Hippocampal formation (tissue), 2 donors: Measurements from ENCODE around the gene P2RY8.
"Not testable (repeated sequence)": the region's sequence is repeated elsewhere in the genome, so short reads cannot be mapped to it uniquely, and the experiment has no call there.

Experiments
- DNase-seq, 2 donors: peaks; one replicate each; lab custom pipeline; 2025; lab: John Stamatoyannopoulos, UW

Gene P2RY8

GRCh38 chrX:1520350-1520749 lies 16.6 kb downstream of the P2RY8 start:
- no peak for DNase-seq

- no peak for DNase-seq
These were observed 17.9 kb downstream of the P2RY8 start for GRCh38 chrX:1519022-1519497.

- DNase-seq = no peak
These were observed 18.5 kb downstream of the P2RY8 start for GRCh38 chrX:1518512-1518911.

- DNase-seq = no peak
These were observed 20.3 kb downstream of the P2RY8 start for GRCh38 chrX:1516596-1517104.

- no peak for DNase-seq
These were observed 25.2 kb downstream of the P2RY8 start for GRCh38 chrX:1511829-1512228.

- DNase-seq = no peak
These were observed 25.8 kb downstream of the P2RY8 start for GRCh38 chrX:1511150-1511549.

GRCh38 chrX:1507511-1508463 lies 29.2 kb downstream of the P2RY8 start:
- no peak for DNase-seq

- DNase-seq = no peak
These were observed 30.1 kb downstream of the P2RY8 start for GRCh38 chrX:1506916-1507315.

GRCh38 chrX:1502853-1503252 lies 34.1 kb downstream of the P2RY8 start:
- no peak for DNase-seq

- DNase-seq = no peak
These were observed 34.7 kb downstream of the P2RY8 start for GRCh38 chrX:1502241-1502640.

- no peak for DNase-seq
These were observed 36.0 kb downstream of the P2RY8 start for GRCh38 chrX:1500701-1501624.

GRCh38 chrX:1496076-1496475 lies 40.9 kb downstream of the P2RY8 start:
- DNase-seq = no peak

GRCh38 chrX:1493877-1494510 lies 43.0 kb downstream of the P2RY8 start:
- DNase-seq = no peak

GRCh38 chrX:1493412-1493811 lies 43.6 kb downstream of the P2RY8 start:
- DNase-seq = no peak

- no peak for DNase-seq
These were observed 44.5 kb downstream of the P2RY8 start for GRCh38 chrX:1492421-1493012.

GRCh38 chrX:1491851-1492349 lies 45.1 kb downstream of the P2RY8 start:
- no peak for DNase-seq

GRCh38 chrX:1491248-1491647 lies 45.7 kb downstream of the P2RY8 start:
- not testable (repeated sequence) for DNase-seq

GRCh38 chrX:1490723-1491122 lies 46.3 kb downstream of the P2RY8 start:
- DNase-seq = not testable (repeated sequence)

GRCh38 chrX:1489354-1489753 lies 47.6 kb downstream of the P2RY8 start:
- not testable (repeated sequence) for DNase-seq

GRCh38 chrX:1488745-1489144 lies 48.2 kb downstream of the P2RY8 start:
- DNase-seq = no peak

- DNase-seq = no peak
These were observed 48.8 kb downstream of the P2RY8 start for GRCh38 chrX:1488141-1488540.
